Thymus (tissue), 11 donors: ENCODE data around the gene CCNL1. TPM values are rescaled to one million over a fixed set of nuclear protein-coding genes. Genes with fewer than 3 reads are reported as not detected.

ENCODE experiments used
- DNase-seq, 9 donors: peaks; one replicate each; pipeline ENCODE4 v3.0.0-alpha.2; 2013; ENCODE audit warnings: low spot score in 9 of 9, low read depth in 6 of 9, missing footprints in 1 of 9
- H3K27ac ChIP-seq, 2 donors: one replicate each; pipeline ENCODE4 v1.5.1; 2013; ENCODE audit warnings: control low read depth in 1 of 2, low read depth in 1 of 2, low read length in 1 of 2, mild to moderate bottlenecking in 1 of 2, moderate library complexity in 1 of 2
- H3K27me3 ChIP-seq, 2 donors: one replicate each; pipeline ENCODE4 v1.5.1; 2013; ENCODE audit warnings: low read length in 1 of 2; ENCODE audit not compliant: control insufficient read depth in 2 of 2, insufficient read depth in 1 of 2
- H3K36me3 ChIP-seq, 2 donors: one replicate each; pipeline ENCODE4 v1.5.1; 2013; ENCODE audit warnings: low read length in 1 of 2, mild to moderate bottlenecking in 1 of 2, moderate library complexity in 1 of 2; ENCODE audit not compliant: control insufficient read depth in 2 of 2, insufficient read depth in 2 of 2
- H3K4me1 ChIP-seq, 2 donors: one replicate each; pipeline ENCODE4 v1.5.1; 2013; ENCODE audit warnings: low read length in 2 of 2; ENCODE audit not compliant: control insufficient read depth in 2 of 2, insufficient read depth in 2 of 2
- H3K4me3 ChIP-seq, 2 donors: one replicate each; pipeline ENCODE4 v1.5.1; 2013; ENCODE audit warnings: low read length in 2 of 2, control low read depth in 1 of 2, mild to moderate bottlenecking in 1 of 2
- H3K9me3 ChIP-seq, 2 donors: one replicate each; pipeline ENCODE4 v1.5.1; 2013; ENCODE audit warnings: low read length in 1 of 2, mild to moderate bottlenecking in 1 of 2; ENCODE audit not compliant: control insufficient read depth in 2 of 2, insufficient read depth in 1 of 2
- WGBS: extraction: QIAGEN DNeasy Blood & Tissue Kit; methylation state at CpG from one replicate; pipeline ENCODE4 v1.1.7; 2013; 5-methylcytosine and 5-hydroxymethylcytosine counted together
- polyA plus RNA-seq: library from polyadenylated mRNA; stranded (reverse); fragments of 200-250 nt; gene quantifications from one replicate; pipeline ENCODE4 v1.2.3, GENCODE V29; 2013
- total RNA-seq: library from RNA; stranded (reverse); fragments of 120-200 nt; gene quantifications from one replicate; pipeline ENCODE4 v1.2.4, GENCODE V29; 2013
- donor health status: healthy.

Gene CCNL1
- total and polyA plus RNA-seq, 2 donors, result 247 to 248 TPM

DNA sequence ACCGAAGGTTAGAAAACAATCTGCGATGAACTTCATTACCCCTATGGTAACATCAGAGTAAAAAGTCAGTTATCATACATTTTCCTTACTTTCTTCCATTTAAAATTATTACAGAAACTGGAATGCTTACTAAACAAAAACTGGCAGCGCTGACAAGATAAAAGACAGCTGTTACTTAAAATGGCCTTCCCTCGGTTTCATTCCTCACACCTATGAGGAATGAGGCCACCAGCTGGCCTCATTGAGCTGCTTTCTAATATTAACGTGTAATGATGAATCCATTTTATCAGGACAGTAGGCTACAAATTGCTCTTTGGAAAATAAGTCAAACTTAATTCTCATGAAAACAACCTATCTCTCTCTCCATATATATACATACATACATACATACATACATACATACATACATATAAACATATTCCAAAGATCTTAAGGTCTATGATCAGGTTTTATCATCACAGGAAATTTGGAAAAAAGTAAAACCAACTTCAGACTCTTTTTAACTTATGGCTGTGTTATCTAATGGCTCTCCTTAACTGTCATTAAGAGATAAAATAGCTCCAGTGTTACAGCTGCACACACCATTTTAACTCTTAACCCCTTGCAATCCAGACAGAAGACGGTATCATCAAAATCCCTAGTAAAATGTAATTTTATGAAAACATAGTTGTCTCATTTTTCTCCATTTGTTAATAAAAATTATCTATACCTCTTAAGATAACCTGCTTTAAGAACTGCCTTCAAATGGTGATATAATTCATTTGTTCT, 5.2 kb downstream of the CCNL1 start:
- 84% methylated on average over 6 of the region's 6 CpGs for WGBS
- H3K27ac ChIP-seq, result no peak overlapping the region
- H3K27me3 ChIP-seq, result no peaks in the 10 kb centered on the region
- no peak overlapping the region for H3K4me3 ChIP-seq
- H3K9me3 ChIP-seq, result no peaks in the 10 kb centered on the region
- peaks cover 5 to 10% of the 10 kb centered on the region in 2 donors for H3K4me1 ChIP-seq
- DNase-seq, result no peak
- H3K36me3 ChIP-seq, result peaks cover 8 to 85% of the 10 kb centered on the region in 2 donors

DNA sequence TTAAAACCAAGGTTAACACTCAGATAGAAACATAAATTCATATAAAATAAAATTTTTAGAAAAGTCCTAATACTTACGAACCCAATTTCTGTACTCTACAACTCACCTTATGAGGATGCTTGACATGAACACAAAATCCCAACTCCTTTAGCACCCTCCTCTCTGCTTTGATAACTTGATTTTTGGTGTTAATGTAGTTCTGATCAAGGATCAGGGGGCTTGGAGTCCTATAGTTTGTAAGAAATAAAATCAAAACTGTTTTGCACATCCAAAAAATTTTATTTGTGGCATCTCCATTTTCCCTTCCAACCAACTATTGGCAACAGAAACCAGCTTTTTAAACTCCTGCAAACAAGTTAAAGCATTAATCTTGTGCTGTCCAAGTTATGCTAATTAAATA, 7.0 kb downstream of the CCNL1 start:
- Histone ChIP-seq H3K4me3 (no peak overlapping the region), H3K36me3 (peaks cover 17 to 95% of the 10 kb centered on the region in 2 donors), H3K9me3 (no peaks in the 10 kb centered on the region), H3K27ac (no peak overlapping the region), H3K4me1 (peaks cover 6 to 7% of the 10 kb centered on the region in 2 donors), H3K27me3 (no peaks in the 10 kb centered on the region)
- no peak for DNase-seq
- 99% methylated on average over 1 of the region's 1 CpG for WGBS

DNA sequence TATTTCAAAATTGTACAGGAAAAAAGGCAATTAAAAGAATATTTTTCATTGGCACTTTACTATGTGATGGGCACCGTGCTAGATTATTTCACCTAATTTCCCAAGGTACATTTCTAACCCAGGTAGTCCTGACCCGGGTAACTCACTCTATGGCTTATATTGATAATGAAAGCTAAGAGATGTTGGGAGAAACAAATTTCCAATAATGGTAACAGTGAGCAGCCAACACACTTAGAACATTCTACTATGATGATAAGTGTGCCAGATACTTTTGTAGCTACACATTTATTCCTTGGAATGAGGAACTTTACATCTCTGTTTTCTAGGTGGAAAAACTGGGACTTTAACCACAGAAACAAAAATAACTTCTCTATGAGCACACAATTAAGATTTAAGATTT, 7.5 kb downstream of the CCNL1 start:
- peaks cover 18 to 93% of the 10 kb centered on the region in 2 donors for H3K36me3 ChIP-seq
- no peak for DNase-seq
- H3K4me3 ChIP-seq, result no peak overlapping the region
- 97% methylated on average over 2 of the region's 2 CpGs for WGBS
- no peak overlapping the region for H3K27ac ChIP-seq
- no peaks in the 10 kb centered on the region for H3K9me3 ChIP-seq
- H3K4me1 ChIP-seq, result peaks cover 6% of the 10 kb centered on the region in 2 donors
- H3K27me3 ChIP-seq, result no peaks in the 10 kb centered on the region

DNA sequence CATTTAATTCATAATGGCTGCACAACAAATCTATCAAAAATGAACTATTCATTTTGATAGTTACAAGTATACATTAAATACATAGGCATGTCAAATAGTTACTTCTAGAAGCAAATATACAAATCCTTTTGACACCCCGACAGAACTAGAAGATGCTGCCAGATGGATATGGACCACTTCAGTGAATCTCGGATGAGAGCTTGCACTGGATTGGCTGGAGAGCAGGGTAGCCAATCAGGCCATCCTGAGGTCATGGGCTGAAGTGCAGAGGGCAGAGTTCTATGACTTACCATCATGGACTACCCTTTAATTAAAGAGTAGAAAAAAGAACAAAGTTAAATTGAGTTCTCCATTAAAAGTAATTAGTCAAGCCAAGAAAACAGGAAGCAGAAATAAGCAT, 8.3 kb downstream of the CCNL1 start:
- no peak for DNase-seq
- Histone ChIP-seq H3K4me3 (no peak overlapping the region), H3K36me3 (peaks cover 18 to 93% of the 10 kb centered on the region in 2 donors), H3K27ac (no peak overlapping the region), H3K27me3 (no peaks in the 10 kb centered on the region), H3K9me3 (no peaks in the 10 kb centered on the region), H3K4me1 (peaks cover 2 to 6% of the 10 kb centered on the region in 2 donors)
- WGBS, result 99% methylated on average over 2 of the region's 2 CpGs

DNA sequence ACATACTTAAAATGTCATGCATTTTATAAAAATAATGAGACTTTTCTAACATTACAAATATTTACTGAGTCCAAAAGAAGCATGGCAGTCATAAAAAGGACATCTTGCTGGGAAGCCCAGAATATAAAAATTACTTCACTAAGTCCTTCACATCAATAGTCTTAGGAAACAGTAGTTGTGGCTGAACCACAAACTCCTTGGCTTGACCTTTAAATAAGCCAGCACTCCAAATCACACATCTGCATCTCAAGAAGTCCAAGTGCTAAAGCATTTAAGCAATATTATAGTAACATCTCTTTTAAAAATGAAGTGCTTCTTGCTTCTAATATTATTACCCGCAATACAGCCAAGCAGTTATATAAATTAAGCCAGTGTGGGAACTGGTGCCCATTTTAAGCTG, 8.8 kb downstream of the CCNL1 start:
- DNase-seq, result no peak
- H3K4me3 ChIP-seq, result no peak overlapping the region
- no peaks in the 10 kb centered on the region for H3K9me3 ChIP-seq
- no peak overlapping the region for H3K27ac ChIP-seq
- peaks cover 0 to 10% of the 10 kb centered on the region in 2 donors for H3K4me1 ChIP-seq
- no peaks in the 10 kb centered on the region for H3K27me3 ChIP-seq
- WGBS, result 100% methylated on average over 1 of the region's 1 CpG
- peaks cover 21 to 95% of the 10 kb centered on the region in 2 donors for H3K36me3 ChIP-seq

DNA sequence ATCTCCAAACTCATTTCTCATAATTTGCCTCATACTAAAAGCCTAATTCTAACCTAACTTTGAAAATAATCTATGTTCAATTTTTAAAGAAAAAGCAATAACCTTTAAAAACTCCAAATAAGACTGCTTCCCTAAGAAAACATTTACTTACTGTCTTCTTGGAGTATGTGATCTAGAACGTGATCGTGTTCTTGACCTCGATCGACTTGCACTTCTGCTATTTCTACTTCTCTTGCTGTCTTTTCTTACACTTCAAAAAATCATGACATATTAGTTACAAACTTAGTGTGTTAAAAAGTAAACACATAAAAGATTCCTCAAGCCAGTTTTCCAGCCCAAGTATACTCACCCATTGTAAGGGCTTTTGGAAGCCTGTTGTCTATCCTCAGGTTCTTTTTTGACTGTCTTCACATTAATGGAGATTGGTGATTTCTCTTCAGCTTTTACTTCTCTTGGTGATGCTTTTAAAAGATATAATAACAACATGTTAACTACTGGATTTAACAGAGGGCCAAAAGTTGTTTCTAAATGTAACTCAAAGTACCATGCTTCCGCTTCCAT, 10.7 kb downstream of the CCNL1 start:
- Histone ChIP-seq H3K36me3 (peaks cover 27 to 95% of the 10 kb centered on the region in 2 donors), H3K27ac (no peak overlapping the region), H3K27me3 (no peaks in the 10 kb centered on the region), H3K4me1 (peaks cover 2 to 24% of the 10 kb centered on the region in 2 donors), H3K9me3 (no peaks in the 10 kb centered on the region), H3K4me3 (no peak overlapping the region)
- WGBS, result 98% methylated on average over 5 of the region's 5 CpGs
- no peak for DNase-seq

DNA sequence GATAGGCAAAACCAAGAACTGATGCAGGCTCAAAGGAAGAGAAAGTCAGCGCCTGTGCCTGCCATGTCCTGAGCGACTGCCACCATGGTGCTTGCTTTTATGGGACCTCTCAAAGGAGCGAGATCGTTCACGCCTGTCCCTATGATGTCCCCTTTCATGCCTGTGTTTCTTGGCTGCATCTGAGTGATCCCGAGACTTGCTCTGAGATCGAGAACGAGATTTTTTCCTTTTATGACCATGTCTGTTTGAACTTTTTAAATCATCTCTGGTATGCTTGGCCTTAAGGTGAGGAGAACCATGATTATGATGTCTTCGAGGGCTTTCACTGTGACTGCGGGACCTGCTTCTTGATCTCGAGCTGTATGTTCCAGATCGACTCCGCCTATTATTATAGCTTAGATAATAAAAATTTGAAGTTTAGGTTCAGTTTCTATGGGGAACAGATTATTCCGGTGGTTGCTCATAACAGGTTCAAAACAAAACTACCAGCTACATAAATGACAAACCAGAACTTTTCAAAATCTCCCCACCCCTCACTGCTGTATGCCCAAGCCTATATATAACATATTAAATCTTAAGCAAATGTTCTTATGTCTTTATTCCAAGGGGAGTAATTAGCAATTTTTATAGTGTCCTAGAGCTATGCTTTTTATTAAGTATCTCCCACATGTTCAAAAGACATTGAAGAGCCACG, 11.6 kb downstream of the CCNL1 start:
- Histone ChIP-seq H3K4me1 (peaks cover 2 to 25% of the 10 kb centered on the region in 2 donors), H3K4me3 (no peak overlapping the region), H3K27me3 (no peaks in the 10 kb centered on the region), H3K36me3 (peaks cover 28 to 95% of the 10 kb centered on the region in 2 donors), H3K27ac (no peak overlapping the region), H3K9me3 (no peaks in the 10 kb centered on the region)
- DNase-seq, result no peak
- WGBS, result 96% methylated on average over 15 of the region's 15 CpGs

DNA sequence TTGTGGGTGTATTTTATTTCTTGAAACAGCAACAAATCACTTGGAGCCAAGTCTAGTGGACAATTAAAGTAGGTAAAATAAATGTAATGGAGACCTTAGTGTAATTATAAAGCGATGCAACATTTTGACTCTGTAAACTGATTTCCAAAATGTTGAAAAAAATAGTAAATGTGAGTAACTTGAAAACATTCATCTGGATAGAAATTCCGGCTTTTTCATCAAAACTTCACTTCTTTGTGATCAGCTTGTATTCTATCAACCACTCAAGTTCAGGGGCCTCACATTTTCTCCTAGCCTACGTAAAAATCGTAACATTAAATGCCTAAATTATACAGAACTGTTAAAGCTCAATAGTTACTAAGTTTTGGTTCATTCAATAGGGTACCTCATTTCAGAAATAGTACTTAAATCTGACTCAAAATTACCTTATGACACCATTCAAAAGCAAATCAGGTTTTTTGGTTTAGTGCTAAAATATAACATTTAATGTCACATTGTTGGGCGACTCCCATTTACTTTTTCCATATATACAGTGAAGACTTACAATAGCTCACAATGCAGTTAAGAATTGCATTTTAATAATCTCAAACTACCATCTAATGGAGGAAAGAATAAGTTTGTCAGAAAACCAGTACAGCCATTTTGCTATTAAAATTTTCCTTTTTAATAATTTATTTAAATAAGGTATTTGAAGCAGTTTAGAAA, 12.7 kb downstream of the CCNL1 start:
- Histone ChIP-seq H3K36me3 (peaks cover 32 to 93% of the 10 kb centered on the region in 2 donors), H3K4me3 (no peak overlapping the region), H3K27ac (peak overlapping the region in 1 of 2 donors; percentile 70), H3K4me1 (peaks cover 2 to 25% of the 10 kb centered on the region in 2 donors), H3K9me3 (no peaks in the 10 kb centered on the region), H3K27me3 (no peaks in the 10 kb centered on the region)
- no peak for DNase-seq
- 96% methylated on average over 5 of the region's 5 CpGs for WGBS
